Activated B cell treated with CpG ODN at 0.5 μM for 24 hours (primary cell): ENCODE results near the gene COL13A1. TPM values are rescaled to one million over a fixed set of nuclear protein-coding genes. Genes with fewer than 3 reads are reported as not detected.

ENCODE experiments used
- ATAC-seq: fragments of 200-7000 bp; cut with Tn5 transposase; one replicate; pipeline ENCODE4 v1.10.0; 2021; ENCODE audit warnings: low read depth, mild to moderate bottlenecking, moderate library complexity
- CTCF ChIA-PET: fragments of 350-600 bp; sonication (Branson Sonifier 250); formaldehyde crosslinking; loops from one replicate; lab custom pipeline; 2021; ENCODE audit warnings: antibody characterized with exemption; lab: Charles Lee
- POLR2A ChIA-PET: fragments of 350-600 bp; sonication (Branson Sonifier 250); formaldehyde crosslinking; loops from one replicate; lab custom pipeline; 2021; ENCODE audit warnings: antibody characterized with exemption; lab: Charles Lee
- DNase-seq: peaks from one replicate; pipeline ENCODE4 v3.0.0; 2022
- H3K27ac Mint-ChIP-seq: one replicate; pipeline ENCODE4 v1.8.0; 2020; ENCODE audit warnings: mixed read lengths
- H3K27me3 Mint-ChIP-seq: one replicate; pipeline ENCODE4 v1.8.0; 2021; ENCODE audit warnings: mixed read lengths
- H3K36me3 Mint-ChIP-seq: one replicate; pipeline ENCODE4 v1.8.0; 2021; ENCODE audit warnings: low read depth, mixed read lengths
- H3K4me1 Mint-ChIP-seq: one replicate; pipeline ENCODE4 v1.8.0; 2021; ENCODE audit warnings: mixed read lengths
- H3K4me3 Mint-ChIP-seq: one replicate; pipeline ENCODE4 v1.8.0; 2020; ENCODE audit warnings: mild to moderate bottlenecking, mixed read lengths
- H3K9me3 Mint-ChIP-seq: one replicate; pipeline ENCODE4 v1.8.0; 2020; ENCODE audit warnings: mixed read lengths
- intact Hi-C: fragments of 100-400 bp; cut with micrococcal nuclease; formaldehyde crosslinking; loops from one replicate; pipeline ENCODE4 v1.15.1; 2024
- total RNA-seq: library from RNA; stranded (reverse); gene quantifications from 2 replicates; pipeline ENCODE4 v1.2.3, GENCODE V29; 2022
- TF ChIP-seq, protein P1 (sequence below): fragments of 200-600 bp; IDR thresholded peaks from one replicate; pipeline ENCODE4 v1.8.0; 2022; ENCODE audit warnings: antibody characterized with exemption, mild to moderate bottlenecking

The COL13A1 gene
- total RNA-seq, 1 donor from 2014 or later, result not detected

DNA sequence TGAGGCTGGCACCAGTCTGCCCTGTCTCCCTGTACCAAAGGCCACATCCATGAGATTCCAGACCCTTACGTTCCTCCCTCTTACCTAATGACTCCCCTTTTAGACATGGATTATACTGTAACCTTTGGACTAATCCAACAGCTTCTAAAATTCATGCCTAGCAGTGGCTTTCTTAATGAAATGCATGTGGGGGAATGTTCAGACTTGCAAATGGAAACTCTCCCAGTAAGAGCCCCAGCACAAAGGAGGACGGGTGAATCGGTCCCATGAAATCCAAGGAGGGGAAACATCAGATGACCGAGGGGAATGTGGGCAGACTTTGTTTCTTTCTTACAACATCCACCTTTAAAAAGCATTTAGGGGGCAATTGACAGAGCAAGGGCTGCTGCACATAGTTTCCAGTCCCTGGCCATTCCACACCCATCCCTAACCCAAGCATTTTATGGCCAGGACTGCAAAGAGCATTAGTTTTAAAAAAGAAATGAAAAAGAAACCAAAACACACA is 71.5 kb downstream of the COL13A1 start:
- DNase-seq, result no peak
- H3K27me3 Mint-ChIP-seq, result peaks cover 3% of the 10 kb centered on the region
- CTCF ChIA-PET, result no interaction called here
- H3K4me1 Mint-ChIP-seq, result no peaks in the 10 kb centered on the region
- no peaks in the 10 kb centered on the region for H3K36me3 Mint-ChIP-seq
- intact Hi-C loops, result no loop called here
- POLR2A ChIA-PET, result no interaction called here
- no peak for ATAC-seq
- no peak overlapping the region for H3K4me3 Mint-ChIP-seq
- H3K27ac Mint-ChIP-seq, result no peak overlapping the region
- TF ChIP-seq, protein P1, sequence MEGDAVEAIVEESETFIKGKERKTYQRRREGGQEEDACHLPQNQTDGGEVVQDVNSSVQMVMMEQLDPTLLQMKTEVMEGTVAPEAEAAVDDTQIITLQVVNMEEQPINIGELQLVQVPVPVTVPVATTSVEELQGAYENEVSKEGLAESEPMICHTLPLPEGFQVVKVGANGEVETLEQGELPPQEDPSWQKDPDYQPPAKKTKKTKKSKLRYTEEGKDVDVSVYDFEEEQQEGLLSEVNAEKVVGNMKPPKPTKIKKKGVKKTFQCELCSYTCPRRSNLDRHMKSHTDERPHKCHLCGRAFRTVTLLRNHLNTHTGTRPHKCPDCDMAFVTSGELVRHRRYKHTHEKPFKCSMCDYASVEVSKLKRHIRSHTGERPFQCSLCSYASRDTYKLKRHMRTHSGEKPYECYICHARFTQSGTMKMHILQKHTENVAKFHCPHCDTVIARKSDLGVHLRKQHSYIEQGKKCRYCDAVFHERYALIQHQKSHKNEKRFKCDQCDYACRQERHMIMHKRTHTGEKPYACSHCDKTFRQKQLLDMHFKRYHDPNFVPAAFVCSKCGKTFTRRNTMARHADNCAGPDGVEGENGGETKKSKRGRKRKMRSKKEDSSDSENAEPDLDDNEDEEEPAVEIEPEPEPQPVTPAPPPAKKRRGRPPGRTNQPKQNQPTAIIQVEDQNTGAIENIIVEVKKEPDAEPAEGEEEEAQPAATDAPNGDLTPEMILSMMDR, result no peak
- H3K9me3 Mint-ChIP-seq, result no peaks in the 10 kb centered on the region

DNA sequence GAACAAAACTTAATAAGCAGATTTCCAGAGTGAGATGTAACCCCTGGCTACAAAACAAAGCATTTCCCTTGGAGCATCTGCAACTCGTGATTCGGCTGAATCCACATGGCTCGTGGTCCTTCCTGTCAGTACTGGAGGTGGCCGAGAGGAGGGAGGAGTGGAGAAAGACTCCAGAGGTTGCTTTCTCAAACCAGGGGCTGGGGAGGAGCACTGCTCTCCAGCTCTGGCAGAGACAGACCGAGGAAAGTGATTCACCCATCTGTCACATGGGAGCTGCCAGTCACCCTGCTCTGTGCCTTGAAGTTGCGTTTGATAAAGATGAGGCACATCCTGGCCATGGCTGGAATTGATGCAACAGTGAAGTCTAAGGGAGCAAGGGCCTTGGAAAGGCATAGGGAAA is 72.7 kb downstream of the COL13A1 start:
- TF ChIP-seq, protein P1, result no peak
- no peaks in the 10 kb centered on the region for H3K36me3 Mint-ChIP-seq
- ATAC-seq, result no peak
- peaks cover 8% of the 10 kb centered on the region for H3K27me3 Mint-ChIP-seq
- no peaks in the 10 kb centered on the region for H3K9me3 Mint-ChIP-seq
- CTCF ChIA-PET, result no interaction called here
- H3K4me3 Mint-ChIP-seq, result no peak overlapping the region
- no peak for DNase-seq
- H3K4me1 Mint-ChIP-seq, result no peaks in the 10 kb centered on the region
- no peak overlapping the region for H3K27ac Mint-ChIP-seq
- intact Hi-C loops, result no loop called here
- POLR2A ChIA-PET, result no interaction called here

DNA sequence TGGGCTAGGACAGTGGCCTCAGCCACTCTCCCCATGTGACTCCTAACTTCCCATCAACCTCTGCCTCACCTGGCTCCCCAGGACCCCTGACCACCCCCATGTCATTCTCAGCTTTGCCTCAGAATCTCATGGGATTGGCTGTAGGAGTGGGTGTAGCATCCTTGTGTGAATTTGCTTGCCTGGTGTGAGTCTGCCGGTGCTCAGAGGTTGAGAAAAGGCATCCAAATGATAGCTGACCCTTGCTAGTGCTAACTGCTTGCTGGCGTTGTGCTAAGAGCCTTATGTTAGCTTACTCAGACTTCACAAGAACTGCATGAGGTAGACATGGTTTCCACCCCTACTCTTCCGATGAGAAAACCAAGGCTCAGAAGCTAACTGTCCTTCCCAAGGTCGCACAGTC is 74.2 kb downstream of the COL13A1 start:
- DNase-seq, result no peak
- Mint-ChIP-seq H3K36me3 (no peaks in the 10 kb centered on the region), H3K27me3 (peaks cover 8% of the 10 kb centered on the region), H3K27ac (no peak overlapping the region), H3K4me3 (no peak overlapping the region), H3K4me1 (no peaks in the 10 kb centered on the region), H3K9me3 (no peaks in the 10 kb centered on the region)
- TF ChIP-seq, protein P1, result no peak
- intact Hi-C loops, result no loop called here
- CTCF ChIA-PET, result no interaction called here
- POLR2A ChIA-PET, result no interaction called here
- ATAC-seq, result no peak

DNA sequence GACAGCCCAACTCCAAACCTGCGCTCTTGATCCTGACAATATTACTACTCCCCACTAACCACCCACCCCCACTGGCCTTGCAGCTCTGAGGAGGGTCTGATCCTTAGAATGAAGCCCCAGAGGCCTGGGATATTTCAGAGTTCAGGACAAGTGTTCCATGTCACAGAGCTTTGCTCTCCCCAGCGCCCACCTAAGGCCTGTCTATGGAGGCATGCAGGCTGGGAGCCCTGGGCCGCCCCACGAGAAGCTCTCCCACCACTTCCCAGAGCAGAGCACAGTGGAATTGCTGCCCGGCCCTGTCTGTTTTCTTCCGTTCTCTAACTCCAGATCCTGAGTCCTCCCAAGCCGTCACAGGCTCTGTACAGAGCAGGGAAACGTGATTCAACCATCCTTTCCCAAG is 74.6 kb downstream of the COL13A1 start:
- Mint-ChIP-seq H3K4me1 (no peaks in the 10 kb centered on the region), H3K9me3 (no peaks in the 10 kb centered on the region), H3K27me3 (peaks cover 12% of the 10 kb centered on the region), H3K27ac (no peak overlapping the region), H3K4me3 (no peak overlapping the region), H3K36me3 (no peaks in the 10 kb centered on the region)
- ChIA-PET CTCF (no interaction called here), POLR2A (no interaction called here)
- ATAC-seq (no peak), DNase-seq (no peak)
- intact Hi-C loops, result no loop called here
- TF ChIP-seq, protein P1, result no peak

DNA sequence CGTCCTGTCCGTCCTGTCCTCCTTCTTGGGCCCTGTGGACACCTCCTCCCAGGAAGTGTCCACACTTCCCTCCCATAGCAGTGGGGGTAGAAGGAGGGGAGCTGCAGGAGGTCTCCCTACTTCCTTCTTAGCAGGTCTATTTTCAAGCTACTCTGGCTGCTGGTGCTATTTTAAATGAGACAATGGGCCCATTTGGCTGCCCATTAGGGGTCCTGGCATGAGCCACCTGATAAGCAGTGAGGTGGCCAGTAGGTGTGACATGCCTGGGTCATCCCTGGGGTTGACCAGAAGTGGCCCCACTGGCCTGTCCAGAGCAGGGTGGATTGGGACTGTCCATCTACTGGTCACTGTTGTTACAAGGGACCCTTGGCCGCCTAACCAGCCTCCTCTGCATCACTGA is 75.2 kb downstream of the COL13A1 start:
- Mint-ChIP-seq H3K27ac (no peak overlapping the region), H3K27me3 (peaks cover 18% of the 10 kb centered on the region), H3K9me3 (no peaks in the 10 kb centered on the region), H3K36me3 (no peaks in the 10 kb centered on the region), H3K4me3 (no peak overlapping the region), H3K4me1 (no peaks in the 10 kb centered on the region)
- ChIA-PET POLR2A (no interaction called here), CTCF (no interaction called here)
- TF ChIP-seq, protein P1, result no peak
- ATAC-seq, result no peak
- intact Hi-C loops, result no loop called here
- DNase-seq, result no peak
